Pons (tissue), 1 donor: ENCODE measurements around the gene SMIM11.
"Not testable (repeated sequence)": the region's sequence is repeated elsewhere in the genome, so short reads cannot be mapped to it uniquely, and the experiment has no call there.

ENCODE experiments used
- DNase-seq: peaks from one replicate; pipeline ENCODE4 v3.0.0-alpha.2; 2016; ENCODE audit warnings: low spot score

SMIM11 gene

DNA sequence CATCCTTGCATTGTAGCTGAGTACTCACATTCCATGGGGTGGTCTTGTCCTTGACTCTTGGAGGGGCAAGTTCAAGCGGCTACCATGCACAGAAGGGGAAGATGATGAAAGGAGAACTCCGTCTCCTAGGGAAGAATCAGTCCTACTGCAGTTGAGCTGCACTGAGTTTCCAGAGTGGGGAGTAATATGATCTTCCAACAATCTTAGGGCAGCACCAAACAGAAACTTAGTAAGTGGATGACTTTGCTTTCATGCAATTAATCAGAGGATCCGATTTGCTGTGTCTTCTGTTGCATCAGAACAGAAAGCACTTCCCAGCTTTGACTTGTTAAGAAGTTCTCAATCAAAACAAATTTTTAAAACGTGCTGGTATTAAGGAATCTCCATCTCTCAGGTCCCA lies 48.5 kb downstream of the SMIM11 start, which contains the start of gene SMIM34:
Gene SMIM34, minus strand, starts transcription at position 147 of the 400 bp plus-strand sequence. Its CDS starts 112 bp downstream, at position 35.
- DNase-seq, result not testable (repeated sequence)

- not testable (repeated sequence) for DNase-seq
These were observed 52.0 kb downstream of the SMIM11 start for GRCh38 chr21:34427339-34427738.

DNA sequence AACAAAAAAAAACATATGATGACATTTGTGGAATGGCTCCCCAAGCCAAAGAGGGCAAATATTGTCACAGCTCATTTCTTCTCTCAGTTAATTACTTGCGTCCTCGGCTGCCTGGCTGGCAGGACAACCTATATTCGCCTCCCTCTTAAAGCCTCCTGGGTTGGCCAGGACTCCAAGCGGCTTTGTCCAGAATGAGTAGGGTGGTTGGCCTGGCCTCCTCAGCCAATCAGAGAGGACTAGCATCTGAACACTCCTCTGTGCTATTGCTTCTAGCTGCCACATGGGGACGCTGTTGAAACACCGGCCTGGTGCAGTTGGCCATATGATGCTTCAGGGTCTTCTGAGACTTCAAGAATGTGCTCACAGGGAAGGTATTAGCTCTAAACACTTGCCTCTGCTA lies 53.1 kb downstream of the SMIM11 start:
- not testable (repeated sequence) for DNase-seq

GRCh38 chr21:34429710-34430109 lies 54.4 kb downstream of the SMIM11 start:
- not testable (repeated sequence) for DNase-seq
